Esophagus squamous epithelium (tissue), 5 donors: ENCODE data around the gene MOG. TPM values are rescaled to one million over a fixed set of nuclear protein-coding genes. Genes with fewer than 3 reads are reported as not detected.

Source experiments
- DNase-seq: peaks from one replicate; lab custom pipeline; 2025; lab: John Stamatoyannopoulos, UW
- H3K27ac ChIP-seq, 4 donors: fragments of 200-600 bp; sonication (generic); one replicate each; pipeline ENCODE4 v1.5.1; 2016 to 2019; ENCODE audit warnings: mild to moderate bottlenecking in 1 of 4
- H3K27me3 ChIP-seq, 4 donors: fragments of 200-600 bp; sonication (generic); 1 replicate in 3 of 4; 2 replicates in 1 of 4; pipeline versions ENCODE4 v1.5.1 to v1.6.0; 2017 to 2021; ENCODE audit warnings: antibody characterized with exemption in 1 of 4
- H3K36me3 ChIP-seq, 3 donors: fragments of 200-600 bp; sonication (generic); one replicate each; pipeline ENCODE4 v1.5.1; 2016 to 2019
- H3K4me1 ChIP-seq, 3 donors: fragments of 200-600 bp; sonication (generic); one replicate each; pipeline ENCODE4 v1.5.1; 2017 to 2019
- H3K4me3 ChIP-seq, 4 donors: fragments of 200-600 bp; sonication (generic); 1 replicate in 3 of 4; 2 replicates in 1 of 4; pipeline ENCODE4 v1.5.1; 2016 to 2019; ENCODE audit warnings: mild to moderate bottlenecking in 2 of 4, moderate library complexity in 1 of 4
- H3K9me3 ChIP-seq, 3 donors: fragments of 200-600 bp; sonication (generic); one replicate each; pipeline ENCODE4 v1.5.1; 2016 to 2019
- POLR2A ChIP-seq, 4 donors: fragments of 450-650 bp; IDR thresholded peaks; one replicate each; pipeline ENCODE4 v1.6.1; 2017; ENCODE audit warnings: antibody characterized with exemption in 4 of 4, mild to moderate bottlenecking in 4 of 4, moderate library complexity in 3 of 4
- WGBS, 2 donors: methylation state at CpG; one replicate each; pipeline ENCODE4 v1.1.5; 2018; 5-methylcytosine and 5-hydroxymethylcytosine counted together
- intact Hi-C: fragments of 100-400 bp; cut with DNase I; formaldehyde crosslinking; loops from one replicate; pipeline ENCODE4 v1.15.0; 2022
- total RNA-seq, 4 donors: library from RNA; depleted of rRNA; stranded (reverse); fragments of >200 nt; gene quantifications; one replicate each; pipeline ENCODE4 v1.1.0, GENCODE V29; 2016
- TF ChIP-seq, protein P1 (sequence below), 6 experiments: fragments of 450-650 bp in 4 of 6; fragments of 200-600 bp in 2 of 6; sonication (generic) in 2 of 6; IDR thresholded peaks; one replicate each; pipeline ENCODE4 v1.5.1; 2016 to 2019; ENCODE audit warnings: antibody characterized with exemption in 6 of 6, mild to moderate bottlenecking in 4 of 6, moderate library complexity in 4 of 6
- donor health status: DM: yes; HTN: yes; CAD: no.

Gene MOG
- total RNA-seq, 4 donors from 2014 or later, result not detected

GRCh38 chr6:29651413-29652197 is 5.3 kb upstream of the MOG start:
- Histone ChIP-seq H3K27me3 (no peaks in the 10 kb centered on the region), H3K4me3 (no peak overlapping the region), H3K9me3 (no peaks in the 10 kb centered on the region), H3K4me1 (peaks cover 0 to 35% (median 8%) of the 10 kb centered on the region in 3 donors), H3K27ac (no peak overlapping the region), H3K36me3 (no peaks in the 10 kb centered on the region)
- TF ChIP-seq POLR2A (IDR thresholded peaks at IDR 0.05), result no peak
- TF ChIP-seq, protein P1, sequence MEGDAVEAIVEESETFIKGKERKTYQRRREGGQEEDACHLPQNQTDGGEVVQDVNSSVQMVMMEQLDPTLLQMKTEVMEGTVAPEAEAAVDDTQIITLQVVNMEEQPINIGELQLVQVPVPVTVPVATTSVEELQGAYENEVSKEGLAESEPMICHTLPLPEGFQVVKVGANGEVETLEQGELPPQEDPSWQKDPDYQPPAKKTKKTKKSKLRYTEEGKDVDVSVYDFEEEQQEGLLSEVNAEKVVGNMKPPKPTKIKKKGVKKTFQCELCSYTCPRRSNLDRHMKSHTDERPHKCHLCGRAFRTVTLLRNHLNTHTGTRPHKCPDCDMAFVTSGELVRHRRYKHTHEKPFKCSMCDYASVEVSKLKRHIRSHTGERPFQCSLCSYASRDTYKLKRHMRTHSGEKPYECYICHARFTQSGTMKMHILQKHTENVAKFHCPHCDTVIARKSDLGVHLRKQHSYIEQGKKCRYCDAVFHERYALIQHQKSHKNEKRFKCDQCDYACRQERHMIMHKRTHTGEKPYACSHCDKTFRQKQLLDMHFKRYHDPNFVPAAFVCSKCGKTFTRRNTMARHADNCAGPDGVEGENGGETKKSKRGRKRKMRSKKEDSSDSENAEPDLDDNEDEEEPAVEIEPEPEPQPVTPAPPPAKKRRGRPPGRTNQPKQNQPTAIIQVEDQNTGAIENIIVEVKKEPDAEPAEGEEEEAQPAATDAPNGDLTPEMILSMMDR (IDR thresholded peaks at IDR 0.05), result peak; percentile 47 to 74 (median 54)
- intact Hi-C loops, result no loop called here
- no peak for DNase-seq
- 59 to 65% methylated on average over 8 of the region's 8 CpGs for WGBS, 2 donors

- no peak for TF ChIP-seq POLR2A (IDR thresholded peaks at IDR 0.05)
- no peak overlapping the region for H3K27ac ChIP-seq
- intact Hi-C loops, result no loop called here
- H3K4me1 ChIP-seq, result peaks cover 0 to 35% (median 8%) of the 10 kb centered on the region in 3 donors
- no peak overlapping the region for H3K4me3 ChIP-seq
- no peaks in the 10 kb centered on the region for H3K27me3 ChIP-seq
- no peaks in the 10 kb centered on the region for H3K36me3 ChIP-seq
- H3K9me3 ChIP-seq, result no peaks in the 10 kb centered on the region
- DNase-seq, result no peak
- 83 to 100% methylated on average over 1 to 8 of the region's 10 CpGs for WGBS, 2 donors
Observed at GRCh38 chr6:29652198-29652584, 4.7 kb upstream of the MOG start.

DNA sequence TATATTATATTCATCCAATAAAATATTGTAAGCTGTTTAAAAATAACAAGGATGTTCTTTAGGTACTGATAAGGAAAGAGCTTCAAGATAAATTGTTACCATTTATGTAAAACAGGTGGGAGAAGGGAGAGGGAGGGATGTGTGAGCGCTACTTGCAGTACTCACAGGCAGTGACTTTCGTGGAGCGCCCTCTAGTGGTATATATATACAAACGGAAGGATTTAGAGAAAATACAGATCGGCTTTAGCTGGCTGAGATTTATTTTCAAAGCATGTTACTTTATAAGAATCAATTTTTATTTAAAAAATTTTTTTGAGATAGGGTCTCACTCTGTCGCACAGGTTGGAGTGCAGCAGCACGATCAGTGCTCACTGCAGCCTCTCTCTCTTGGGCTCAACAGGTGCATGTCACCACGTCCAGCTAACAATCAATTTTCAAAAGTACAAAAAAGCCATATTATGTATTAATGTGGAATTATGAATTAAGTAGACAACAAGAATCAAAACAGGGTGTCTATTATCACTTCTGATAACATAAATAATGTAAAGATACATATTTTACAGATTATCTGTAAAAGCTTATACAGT is 3.3 kb upstream of the MOG start:
- no peak for DNase-seq
- Histone ChIP-seq H3K4me3 (no peak overlapping the region), H3K9me3 (no peaks in the 10 kb centered on the region), H3K27ac (no peak overlapping the region), H3K27me3 (no peaks in the 10 kb centered on the region), H3K4me1 (peaks cover 0 to 35% (median 8%) of the 10 kb centered on the region in 3 donors), H3K36me3 (no peaks in the 10 kb centered on the region)
- 10 to 12% methylated on average over 8 of the region's 8 CpGs for WGBS, 2 donors
- intact Hi-C loops, result no loop called here
- TF ChIP-seq POLR2A (IDR thresholded peaks at IDR 0.05), result no peak
- TF ChIP-seq, protein P1 (IDR thresholded peaks at IDR 0.05), result peak; percentile 48 to 82 (median 66)

- Histone ChIP-seq H3K4me1 (peaks cover 0 to 19% (median 0%) of the 10 kb centered on the region in 3 donors), H3K27ac (no peak overlapping the region), H3K4me3 (no peak overlapping the region), H3K36me3 (no peaks in the 10 kb centered on the region), H3K9me3 (no peaks in the 10 kb centered on the region), H3K27me3 (no peaks in the 10 kb centered on the region)
- intact Hi-C loops, result no loop called here
- WGBS, 2 donors, result 69 to 73% methylated on average over 5 to 6 of the region's 6 CpGs
- TF ChIP-seq, protein P1 (IDR thresholded peaks at IDR 0.05), result no peak
- TF ChIP-seq POLR2A (IDR thresholded peaks at IDR 0.05), result no peak
- no peak for DNase-seq
Observed at GRCh38 chr6:29655658-29656057, 1.2 kb upstream of the MOG start.

DNA sequence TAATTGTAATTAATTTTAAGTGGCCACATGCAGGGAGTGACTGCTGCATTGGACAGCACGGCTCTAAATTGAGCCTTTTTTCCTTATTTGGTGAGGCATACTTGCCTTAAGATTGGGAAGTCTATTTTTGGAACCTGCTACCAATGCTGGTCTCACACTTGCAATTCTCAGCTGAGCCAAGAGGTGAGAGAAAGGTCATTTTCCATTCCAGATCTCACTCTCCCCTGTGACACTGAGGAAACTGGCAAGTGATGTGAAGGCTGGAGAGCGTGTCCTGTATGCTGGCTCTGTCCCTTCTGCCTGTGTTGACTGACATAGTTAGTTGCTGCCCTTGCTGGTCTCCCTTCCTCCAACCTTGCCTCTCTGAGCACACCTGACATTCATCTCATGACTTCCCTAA is 735 bp upstream of the MOG start:
- Histone ChIP-seq H3K4me1 (peaks cover 0 to 19% (median 0%) of the 10 kb centered on the region in 3 donors), H3K27ac (no peak overlapping the region), H3K9me3 (no peaks in the 10 kb centered on the region), H3K27me3 (peaks cover 0 to 4% (median 0%) of the 10 kb centered on the region in 4 donors), H3K4me3 (no peak overlapping the region), H3K36me3 (no peaks in the 10 kb centered on the region)
- TF ChIP-seq, protein P1 (IDR thresholded peaks at IDR 0.05), result no peak
- no peak for TF ChIP-seq POLR2A (IDR thresholded peaks at IDR 0.05)
- 52 to 54% methylated on average over 2 of the region's 2 CpGs for WGBS, 2 donors
- DNase-seq, result no peak
- intact Hi-C loops, result no loop called here
